D721Med (cell line): ENCODE results near the gene FOXO6.

ENCODE experiments used
- DNase-seq: peaks from one replicate; pipeline ENCODE4 v3.0.0; 2011; ENCODE audit warnings: low spot score; ENCODE audit not compliant: insufficient read length
- FAIRE-seq: peaks from 2 replicates; lab custom pipeline; 2011; peaks lifted over from hg19 to GRCh38; lab: Jason Lieb, UNC
- CTCF ChIP-seq: IDR thresholded peaks from 2 replicates; pipeline ENCODE4 v1.5.1; 2012; ENCODE audit warnings: mild to moderate bottlenecking, control low read depth; ENCODE audit not compliant: insufficient read depth; ENCODE audit errors: missing control alignments

FOXO6 gene

GRCh38 chr1:41386196-41386663 lies 25.0 kb downstream of the FOXO6 start:
- no peak for TF ChIP-seq CTCF
- DNase-seq, result no peak
- no peak for FAIRE-seq

- no peak for FAIRE-seq
- TF ChIP-seq CTCF, result no peak
Measured at GRCh38 chr1:41387667-41388091, 26.4 kb downstream of the FOXO6 start.

GRCh38 chr1:41388510-41388909 lies 27.3 kb downstream of the FOXO6 start:
- DNase-seq (no peak), FAIRE-seq (no peak)

More at GRCh38 chr1:41387667-41388091, 26.4 kb downstream of the FOXO6 start:
- DNase-seq, result no peak

GRCh38 chr1:41389009-41389408 lies 27.8 kb downstream of the FOXO6 start:
- FAIRE-seq, result no peak
- no peak for TF ChIP-seq CTCF
- no peak for DNase-seq

More at GRCh38 chr1:41388510-41388909, 27.3 kb downstream of the FOXO6 start:
- no peak for TF ChIP-seq CTCF

GRCh38 chr1:41390166-41390565 lies 28.9 kb downstream of the FOXO6 start:
- TF ChIP-seq CTCF, result no peak
- no peak for FAIRE-seq
- no peak for DNase-seq

- DNase-seq (no peak), FAIRE-seq (no peak)
Measured at GRCh38 chr1:41390573-41390972, 29.3 kb downstream of the FOXO6 start.

More at GRCh38 chr1:41390573-41390972, 29.3 kb downstream of the FOXO6 start:
- no peak for TF ChIP-seq CTCF
